IMR-90 (cell line): ENCODE measurements around the gene GSTA5. TPM values are rescaled to one million over a fixed set of nuclear protein-coding genes. Genes with fewer than 3 reads are reported as not detected.
A peak's percentile ranks its signal among the peaks of the same experiment; 100 is the strongest.

Experiments
- ATAC-seq: fragments of 200-7000 bp; cut with Tn5 transposase; 2 replicates; pipeline ENCODE4 v1.9.1; 2020; ENCODE audit warnings: low read depth, mild to moderate bottlenecking, moderate library complexity
- BruUV-seq: library from RNA; stranded (reverse); fragments of 400-500 nt; replicated peaks from 2 replicates; lab custom pipeline; 2021; lab: Mats Ljungman, UMichigan
- CTCF ChIA-PET: fragments of 300-600 bp; formaldehyde crosslinking; extraction: SDS; loops from one replicate; lab custom pipeline; 2021; ENCODE audit warnings: antibody characterized with exemption; lab: Yijun Ruan, JAX
- POLR2A ChIA-PET: fragments of 300-600 bp; sonication (Branson Sonifier 250); formaldehyde crosslinking; loops from one replicate; lab custom pipeline; 2022; ENCODE audit warnings: antibody characterized with exemption; ENCODE audit not compliant: unreplicated experiment; lab: Charles Lee
- DNase-seq: peaks from one replicate; pipeline ENCODE4 v3.0.0; 2013
- H2AFZ ChIP-seq: replicated peaks from 2 replicates; pipeline ENCODE3; 2013; ENCODE audit warnings: low read length, mild to moderate bottlenecking; ENCODE audit not compliant: poor library complexity
- H2AK5ac ChIP-seq: 2 replicates; pipeline ENCODE4 v1.6.1; 2013; ENCODE audit warnings: low read depth, low read length, inconsistent platforms
- H2AK9ac ChIP-seq: replicated peaks from 2 replicates; pipeline ENCODE3; 2013; ENCODE audit warnings: mild to moderate bottlenecking, low read depth, low read length, moderate library complexity; ENCODE audit not compliant: poor library complexity
- H2BK120ac ChIP-seq: 2 replicates; pipeline ENCODE4 v1.6.1; 2013; ENCODE audit warnings: low read depth, low read length, inconsistent platforms
- H2BK15ac ChIP-seq: 3 replicates; pipeline ENCODE4 v1.6.1; 2013; ENCODE audit warnings: low read depth, low read length, inconsistent platforms
- H2BK20ac ChIP-seq: 2 replicates; pipeline ENCODE4 v1.6.1; 2013; ENCODE audit warnings: low read depth, mild to moderate bottlenecking, inconsistent platforms, low read length, moderate library complexity
- H2BK5ac ChIP-seq: 2 replicates; pipeline ENCODE4 v1.6.1; 2013; ENCODE audit warnings: mild to moderate bottlenecking, low read depth, low read length, inconsistent platforms; ENCODE audit not compliant: poor library complexity, severe bottlenecking
- H3K14ac ChIP-seq: replicated peaks from 2 replicates; pipeline ENCODE4 v1.6.1; 2013; ENCODE audit warnings: low read depth, low read length, inconsistent platforms
- H3K18ac ChIP-seq: 2 replicates; pipeline ENCODE4 v1.6.1; 2013; ENCODE audit warnings: low read depth, low read length, control low read depth
- H3K23ac ChIP-seq: 2 replicates; pipeline ENCODE4 v1.6.1; 2013; ENCODE audit warnings: low read depth, low read length, inconsistent platforms
- H3K27ac ChIP-seq: 2 replicates; pipeline ENCODE4 v1.5.1; 2013; ENCODE audit warnings: mild to moderate bottlenecking, control low read depth, low read length; ENCODE audit not compliant: insufficient read depth
- H3K27me3 ChIP-seq: 2 replicates; pipeline ENCODE4 v1.6.1; 2013; ENCODE audit warnings: low read length; ENCODE audit not compliant: control insufficient read depth, insufficient read depth
- H3K36me3 ChIP-seq: 2 replicates; pipeline ENCODE4 v1.6.1; 2013; ENCODE audit warnings: low read length, mixed read lengths; ENCODE audit not compliant: control insufficient read depth, insufficient read depth
- H3K4ac ChIP-seq: 2 replicates; pipeline ENCODE4 v1.6.1; 2013; ENCODE audit warnings: low read depth, low read length, inconsistent platforms
- H3K4me1 ChIP-seq: 2 replicates; pipeline ENCODE4 v1.6.1; 2013; ENCODE audit warnings: low read length, mixed read lengths; ENCODE audit not compliant: control insufficient read depth, insufficient read depth
- H3K4me2 ChIP-seq: 2 replicates; pipeline ENCODE4 v1.6.1; 2013; ENCODE audit warnings: low read depth, mild to moderate bottlenecking, control low read depth, low read length, moderate library complexity
- H3K4me3 ChIP-seq: 2 replicates; pipeline ENCODE4 v1.5.1; 2013; ENCODE audit warnings: low read depth, mild to moderate bottlenecking, control low read depth, low read length, moderate library complexity; ENCODE audit not compliant: insufficient read depth
- H3K56ac ChIP-seq: 2 replicates; pipeline ENCODE4 v1.6.1; 2013; ENCODE audit warnings: low read length, inconsistent platforms; ENCODE audit not compliant: insufficient read depth; ENCODE audit errors: extremely low read depth
- H3K79me1 ChIP-seq, 2 experiments: 2 replicates each; pipeline ENCODE4 v1.6.1; 2013; ENCODE audit warnings: low read length in 2 of 2, inconsistent platforms in 1 of 2, low read depth in 1 of 2
- H3K9ac ChIP-seq: 2 replicates; pipeline ENCODE4 v1.6.1; 2013; ENCODE audit warnings: low read depth, low read length, control low read depth
- H3K9me1 ChIP-seq: 2 replicates; pipeline ENCODE4 v1.6.1; 2013; ENCODE audit warnings: low read length, inconsistent platforms; ENCODE audit not compliant: insufficient read depth
- H3K9me3 ChIP-seq: 2 replicates; pipeline ENCODE4 v1.6.1; 2013; ENCODE audit warnings: low read length; ENCODE audit not compliant: control insufficient read depth, insufficient read depth
- H4K20me1 ChIP-seq: 2 replicates; pipeline ENCODE4 v1.6.1; 2013; ENCODE audit warnings: low read length, inconsistent platforms; ENCODE audit not compliant: insufficient read depth
- H4K5ac ChIP-seq: 2 replicates; pipeline ENCODE4 v1.6.1; 2013; ENCODE audit warnings: mild to moderate bottlenecking, low read depth, low read length, control low read depth
- H4K8ac ChIP-seq, 2 experiments: 2 replicates each; pipeline ENCODE4 v1.6.1; 2013; ENCODE audit warnings: low read depth in 2 of 2, low read length in 2 of 2, control low read depth in 1 of 2, inconsistent platforms in 1 of 2
- H4K91ac ChIP-seq: 2 replicates; pipeline ENCODE4 v1.6.1; 2013; ENCODE audit warnings: low read depth, low read length, inconsistent platforms; ENCODE audit not compliant: insufficient read depth
- CEBPB ChIP-seq: IDR thresholded peaks from 2 replicates; pipeline ENCODE4 v1.6.1; 2012; ENCODE audit warnings: low read depth, low read length, improper control_type of control experiment
- ELK1 ChIP-seq: fragments of 150-350 bp; IDR thresholded peaks from 2 replicates; pipeline ENCODE4 v1.6.1; 2016; ENCODE audit warnings: low read depth, mild to moderate bottlenecking, low read length, moderate library complexity, borderline replicate concordance
- FOS ChIP-seq: fragments of 150-350 bp; IDR thresholded peaks from 2 replicates; pipeline ENCODE4 v1.6.1; 2016; ENCODE audit warnings: low read depth, low read length
- MAFK ChIP-seq: IDR thresholded peaks from 2 replicates; pipeline ENCODE4 v1.6.1; 2012; ENCODE audit warnings: low read depth, low read length, improper control_type of control experiment
- MXI1 ChIP-seq: IDR thresholded peaks from 2 replicates; pipeline ENCODE4 v1.6.1; 2012; ENCODE audit warnings: low read depth, mild to moderate bottlenecking, low read length, moderate library complexity, borderline replicate concordance
- WGBS, 2 experiments: methylation state at CpG; one replicate each; pipeline versions ENCODE4 v1.1.5 to v1.1.7; 2013; ENCODE audit warnings: missing lambda C conversion rate in 2 of 2; ENCODE audit not compliant: insufficient read length in 1 of 2; ENCODE audit errors: extremely low coverage in 2 of 2; 5-methylcytosine and 5-hydroxymethylcytosine counted together
- dilution Hi-C: fragments of 300-500 bp; cut with HindIII; formaldehyde crosslinking; loops from one replicate; pipeline ENCODE4 v1.14.3; 2018; ENCODE audit warnings: low sequenced_read_pairs; ENCODE audit not compliant: unreplicated experiment
- in situ Hi-C: fragments of 300-500 bp; cut with MboI; formaldehyde crosslinking; loops from 3 replicates; pipeline ENCODE4 v1.14.3; 2019; ENCODE audit warnings: low sequenced_read_pairs, inconsistent platforms, mixed read lengths
- intact Hi-C: fragments of 100-400 bp; cut with micrococcal nuclease; formaldehyde crosslinking; loops from 2 replicates; pipeline ENCODE4 v1.10.0; 2022
- polyA plus RNA-seq, 3 experiments: library from polyadenylated mRNA; depleted of rRNA; stranded (reverse); fragments of >200 nt; gene quantifications; 2 replicates each; pipeline ENCODE4 v1.2.3, GENCODE V29; 2012; ENCODE audit warnings: low replicate concordance in 1 of 3
- total RNA-seq: library from RNA; depleted of rRNA; stranded (reverse); fragments of >200 nt; gene quantifications from 2 replicates; pipeline ENCODE4 v1.2.3, GENCODE V29; 2012

GSTA5 gene
- total and polyA plus RNA-seq, 2 of the 4 experiments (the other 2 are of a cell fraction): not detected

- Histone ChIP-seq H3K23ac (peak overlapping the region; percentile 13; the same call in 1 of the 2 replicates), H3K4me1 (peaks cover 16% of the 10 kb centered on the region), H2BK20ac (no peak overlapping the region; the same call in 1 of the 2 replicates), H3K4ac (peak overlapping the region; percentile 48; the same call in 1 of the 2 replicates), H3K56ac (no peak overlapping the region), H4K5ac (no peak overlapping the region), H3K9me3 (no peaks in the 10 kb centered on the region), H2BK120ac (0 out of 2 replicates have a peak overlapping the region, but pooled peaks have one; percentile 14), H2AK5ac (no peak overlapping the region), H3K4me3 (no peak overlapping the region), H3K14ac (peak overlapping the region; percentile 46; the same call in 1 of the 2 replicates), H3K36me3 (no peaks in the 10 kb centered on the region), H2BK5ac (no peak overlapping the region), H4K8ac (no peak overlapping the region), H3K18ac (0 out of 2 replicates have a peak overlapping the region, but pooled peaks have one; percentile 57), H2BK15ac (no peak overlapping the region; the same call in 2 of the 3 replicates), H3K27ac (no peak overlapping the region), H4K91ac (no peak overlapping the region), H3K9me1 (peaks cover 6% of the 10 kb centered on the region), H4K20me1 (no peaks in the 10 kb centered on the region), H3K79me1 (no peaks in the 10 kb centered on the region), H3K9ac (no peak overlapping the region), H3K4me2 (0 out of 2 replicates have a peak overlapping the region, but pooled peaks have one; percentile 9), H3K27me3 (no peaks in the 10 kb centered on the region), H2AFZ (no peak overlapping the region), H2AK9ac (no peak overlapping the region)
- TF ChIP-seq MAFK (no peak), CEBPB (no peak), FOS (no peak), MXI1 (no peak), ELK1 (no peak)
- POLR2A ChIA-PET: no interaction called here
- BruUV-seq: no TSS peak
- DNase-seq (peak; percentile 10), ATAC-seq (peak; percentile 27; the same call in 1 of the 2 replicates)
- no CpG with 5 or more reads among the region's 4 CpGs for WGBS, 2 experiments
- CTCF ChIA-PET: interaction anchor here (0.6 kb wide), 1 partner anchor 11 kb away, joined by 4 read pairs; no protein-coding TSS in a partner anchor
- intact Hi-C loops: no loop called here
- dilution Hi-C loops: no loop called here
- in situ Hi-C loops: no loop called here
These were observed 31.4 kb upstream of the GSTA5 start for GRCh38 chr6:52872031-52872430.
